K562 (cell line): ENCODE results near the gene ACTL9. TPM values are rescaled to one million over a fixed set of nuclear protein-coding genes. Genes with fewer than 3 reads are reported as not detected.

Source experiments
- ATAC-seq: fragments of 200-7000 bp; cut with Tn5 transposase; 3 replicates; pipeline ENCODE4 v1.9.1; 2020; ENCODE audit warnings: moderate library complexity
- BruUV-seq: library from RNA; stranded (reverse); fragments of 400-500 nt; replicated peaks from 2 replicates; lab custom pipeline; 2021; lab: Mats Ljungman, UMichigan
- CTCF ChIA-PET: fragments of 300-600 bp; formaldehyde crosslinking; extraction: SDS; loops from one replicate; lab custom pipeline; 2021; ENCODE audit warnings: low intra/inter-chr PET ratio; lab: Yijun Ruan, JAX
- POLR2A ChIA-PET: fragments of 300-600, 350-650 bp; sonication (Branson Sonifier 250); formaldehyde crosslinking; extraction: SDS; loops from one replicate; lab custom pipeline; 2021; ENCODE audit warnings: antibody characterized with exemption, inconsistent platforms; lab: Yijun Ruan, JAX
- DNase-seq, 4 experiments: peaks; one replicate each; pipeline versions ENCODE4 v3.0.0 to v3.0.0-alpha.2; 2011 to 2018; ENCODE audit warnings: low spot score in 3 of 4, mixed read lengths in 3 of 4; ENCODE audit errors: extremely low read depth in 1 of 4
- FAIRE-seq: peaks from 2 replicates; lab custom pipeline; 2011; peaks lifted over from hg19 to GRCh38; lab: Jason Lieb, UNC
- H2AFZ ChIP-seq: 2 replicates; pipeline ENCODE4 v1.6.0; 2011; ENCODE audit warnings: low read depth, low read length, control low read depth, inconsistent platforms
- H3K27ac ChIP-seq: fragments of 200-600 bp; 3 replicates; pipeline ENCODE4 v1.8.0; 2011; ENCODE audit warnings: low read depth, mild to moderate bottlenecking, control low read depth, inconsistent platforms, low read length, moderate library complexity, mixed read lengths; ENCODE audit errors: extremely low read depth
- H3K27me3 ChIP-seq, 2 experiments: fragments of 300-600 bp in 1 of 2; 2 replicates in 1 of 2; 3 replicates in 1 of 2; pipeline versions ENCODE4 v1.6.0 to v1.8.0; 2011; ENCODE audit warnings: inconsistent platforms in 2 of 2, low read length in 2 of 2, mild to moderate bottlenecking in 1 of 2, mixed read lengths in 1 of 2, moderate library complexity in 1 of 2; ENCODE audit not compliant: control insufficient read depth in 2 of 2, insufficient read depth in 2 of 2
- H3K36me3 ChIP-seq: fragments of 300-600 bp; 3 replicates; pipeline ENCODE4 v1.8.0; 2011; ENCODE audit warnings: mild to moderate bottlenecking, low read length, inconsistent platforms; ENCODE audit not compliant: control insufficient read depth, insufficient read depth
- H3K4me1 ChIP-seq, 2 experiments: fragments of 200-600 bp in 1 of 2; replicated peaks in 1 of 2; 2 replicates in 1 of 2; 3 replicates in 1 of 2; pipeline versions ENCODE4 v1.5.1 to v1.8.0; 2011; ENCODE audit warnings: inconsistent platforms in 2 of 2, low read length in 2 of 2, mild to moderate bottlenecking in 1 of 2, mixed read lengths in 1 of 2, moderate library complexity in 1 of 2; ENCODE audit not compliant: control insufficient read depth in 2 of 2, insufficient read depth in 2 of 2
- H3K4me2 ChIP-seq: 2 replicates; pipeline ENCODE4 v1.6.1; 2011; ENCODE audit warnings: low read length, control low read depth, inconsistent platforms, mixed read lengths; ENCODE audit not compliant: insufficient read depth
- H3K4me3 ChIP-seq: fragments of 200-600 bp; sonication (generic), shearing (Covaris generic); 2 replicates; pipeline ENCODE4 v1.5.1; 2016; ENCODE audit warnings: control low read depth, inconsistent platforms
- H3K79me2 ChIP-seq: fragments of 200-600 bp; 3 replicates; pipeline ENCODE4 v1.8.0; 2011; ENCODE audit warnings: low read length, inconsistent platforms; ENCODE audit not compliant: control insufficient read depth, insufficient read depth
- H3K9ac ChIP-seq, 2 experiments: 2 replicates each; pipeline versions ENCODE4 v1.6.0 to v1.6.1; 2011; ENCODE audit warnings: low read depth in 2 of 2, low read length in 2 of 2, control low read depth in 1 of 2, inconsistent platforms in 1 of 2, mild to moderate bottlenecking in 1 of 2, mixed read lengths in 1 of 2; ENCODE audit not compliant: insufficient read depth in 1 of 2
- H3K9me1 ChIP-seq: one replicate; pipeline ENCODE4 v1.6.0; 2011; ENCODE audit warnings: inconsistent platforms, mild to moderate bottlenecking, low read length, moderate library complexity; ENCODE audit not compliant: control insufficient read depth, insufficient read depth
- H3K9me3 ChIP-seq: replicated peaks from 2 replicates; pipeline ENCODE4 v1.5.1; 2011; ENCODE audit warnings: low read depth, low read length, inconsistent platforms; ENCODE audit not compliant: control insufficient read depth, insufficient read depth
- H4K20me1 ChIP-seq: replicated peaks from 2 replicates; pipeline ENCODE4 v1.6.1; 2011; ENCODE audit warnings: low read length, inconsistent platforms, mixed read lengths; ENCODE audit not compliant: control insufficient read depth, insufficient read depth
- AFF1 ChIP-seq, 2 experiments: fragments of 450-650 bp; IDR thresholded peaks; 2 replicates each; pipeline ENCODE4 v1.6.1; 2018; ENCODE audit warnings: mild to moderate bottlenecking in 2 of 2, low read depth in 1 of 2; ENCODE audit not compliant: partially characterized antibody in 2 of 2
- DACH1 ChIP-seq: fragments of 450-650 bp; IDR thresholded peaks from 2 replicates; pipeline ENCODE4 v1.6.1; 2018; ENCODE audit not compliant: partially characterized antibody
- E2F4 ChIP-seq: sonication (generic); formaldehyde crosslinking; IDR thresholded peaks from 2 replicates; pipeline ENCODE4 v1.8.0; 2022; ENCODE audit warnings: mild to moderate bottlenecking, low read depth, missing genetic modification reagents
- GTF3C2 ChIP-seq: IDR thresholded peaks from 3 replicates; pipeline ENCODE4 v1.6.1; 2011; ENCODE audit warnings: borderline replicate concordance, mild to moderate bottlenecking, moderate library complexity; ENCODE audit not compliant: insufficient read length; ENCODE audit errors: extremely low read depth
- HNRNPLL ChIP-seq: fragments of 200-400 bp; formaldehyde crosslinking; IDR thresholded peaks from 2 replicates; pipeline ENCODE4 v1.6.1; 2017; ENCODE audit warnings: low read length, low read depth, mild to moderate bottlenecking; ENCODE audit not compliant: poor library complexity, severe bottlenecking
- MAFF ChIP-seq: IDR thresholded peaks from 2 replicates; pipeline ENCODE4 v1.6.1; 2012; ENCODE audit warnings: low read length, improper control_type of control experiment
- MAZ ChIP-seq, 2 experiments: fragments of 450-650 bp in 1 of 2; sonication (generic) in 1 of 2; formaldehyde crosslinking; IDR thresholded peaks in 1 of 2; conservative IDR thresholded peaks in 1 of 2; 2 replicates each; pipeline versions ENCODE4 v1.4.0 to v1.5.0; 2020; ENCODE audit warnings: mild to moderate bottlenecking in 1 of 2, missing genetic modification reagents in 1 of 2
- MCM3 ChIP-seq: fragments of 450-650 bp; IDR thresholded peaks from 2 replicates; pipeline ENCODE4 v1.6.1; 2016
- ZNF232 ChIP-seq: sonication (generic); formaldehyde crosslinking; IDR thresholded peaks from 2 replicates; pipeline ENCODE4 v1.8.0; 2022; ENCODE audit warnings: mild to moderate bottlenecking, missing genetic modification reagents
- ZNF764 ChIP-seq: fragments of 250-450 bp; sonication (Bioruptor Pico); IDR thresholded peaks from 2 replicates; pipeline ENCODE4 v1.4.0; 2020; ENCODE audit warnings: low read depth, mild to moderate bottlenecking, moderate library complexity
- WGBS: fragments of 100-300 bp; shearing (Covaris generic); methylation state at CpG from one replicate; pipeline ENCODE4 v1.1.6; 2016; ENCODE audit warnings: low coverage, mixed read lengths; ENCODE audit not compliant: insufficient coverage; ENCODE audit errors: missing lambda C conversion rate; 5-methylcytosine and 5-hydroxymethylcytosine counted together
- in situ Hi-C: fragments of 300-500 bp; cut with MboI; formaldehyde crosslinking; loops from 4 replicates; pipeline ENCODE4 v1.15.0; 2018; ENCODE audit warnings: inconsistent platforms, mixed read lengths
- intact Hi-C: fragments of 100-400 bp; cut with micrococcal nuclease; formaldehyde crosslinking; loops from 2 replicates; pipeline ENCODE4 v1.14.2; 2022
- polyA plus RNA-seq, 8 experiments: library from polyadenylated mRNA; depleted of rRNA in 4 of 8; stranded (reverse) in 5 of 8; unstranded in 3 of 8; fragments of >200 nt; fragmentation: Nextera tagmentation in 2 of 8; fragmentation: Illumina TruSeq in 1 of 8; extraction: Ambion mirVana in 2 of 8; extraction: Trizol in 1 of 8; gene quantifications; 2 replicates each; pipeline versions ENCODE4 v1.2.1 to v1.2.3, GENCODE V29; 2011 to 2014; ENCODE audit warnings: inconsistent platforms in 1 of 8, missing spikeins in 1 of 8
- total RNA-seq, 7 experiments: library from RNA; depleted of rRNA in 6 of 7; stranded (reverse); fragments of >200 nt in 6 of 7; fragmentation: Illumina TruSeq in 2 of 7; extraction: Trizol in 2 of 7; gene quantifications; 2 replicates each; pipeline versions ENCODE4 v1.2.1 to v1.2.3, GENCODE V29; 2011 to 2021; ENCODE audit warnings: low replicate concordance in 1 of 7
- TF ChIP-seq, protein P1 (sequence below): fragments of 250-450 bp; sonication (Bioruptor Pico); IDR thresholded peaks from 2 replicates; pipeline ENCODE4 v1.4.0; 2020

ACTL9 gene
- total and polyA plus RNA-seq, 9 of the 15 experiments (the other 6 are each of a cell fraction or from before 2014, with no cell fraction given), result not detected

- Histone ChIP-seq H3K9me3 (no peaks in the 10 kb centered on the region), H4K20me1 (no peaks in the 10 kb centered on the region), H3K27me3 (peaks cover 0 to 10% of the 10 kb centered on the region in 2 experiments; a peak in 1 of 5 replicates), H3K9ac (no peak overlapping the region), H3K36me3 (no peaks in the 10 kb centered on the region), H3K79me2 (no peaks in the 10 kb centered on the region), H3K27ac (no peak overlapping the region), H3K4me3 (no peak overlapping the region), H3K4me1 (no peaks in the 10 kb centered on the region), H2AFZ (no peak overlapping the region), H3K9me1 (no peaks in the 10 kb centered on the region), H3K4me2 (no peak overlapping the region)
- ChIA-PET POLR2A (no interaction called here), CTCF (no interaction called here)
- intact Hi-C loops (no loop called here), in situ Hi-C loops (loop anchor here (10.0 kb wide), 1 partner anchor 53 kb away; no protein-coding TSS in a partner anchor)
- ATAC-seq, result peak; percentile 69
- WGBS, result 4% methylated on average over 19 of the region's 19 CpGs
- peak in 2 of 4 experiments; percentile 31 to 32 for DNase-seq
- BruUV-seq, result no TSS peak
- FAIRE-seq, result no peak
- TF ChIP-seq MAFF (0 out of 2 replicates have a peak, but pooled peaks have one; percentile 6), GTF3C2 (no peak), E2F4 (CRISPR knock-in tag) (no peak), MAZ (CRISPR knock-in tag; conservative IDR thresholded peaks at IDR 0.05 in 1 of 2, IDR thresholded peaks at IDR 0.05 in 1 of 2) (no peak), ZNF764 (CRISPR knock-in tag) (no peak), DACH1 (no peak), HNRNPLL (no peak), MCM3 (no peak), AFF1 (IDR thresholded peaks at IDR 0.05; ENCODE audit: low read depth in 1 of 2, partially characterized antibody in 2 of 2) (peak in 1 of 2 experiments; percentile 55), ZNF232 (CRISPR knock-in tag) (peak; percentile 40; the same call in 1 of the 2 replicates)
- TF ChIP-seq, protein P1, sequence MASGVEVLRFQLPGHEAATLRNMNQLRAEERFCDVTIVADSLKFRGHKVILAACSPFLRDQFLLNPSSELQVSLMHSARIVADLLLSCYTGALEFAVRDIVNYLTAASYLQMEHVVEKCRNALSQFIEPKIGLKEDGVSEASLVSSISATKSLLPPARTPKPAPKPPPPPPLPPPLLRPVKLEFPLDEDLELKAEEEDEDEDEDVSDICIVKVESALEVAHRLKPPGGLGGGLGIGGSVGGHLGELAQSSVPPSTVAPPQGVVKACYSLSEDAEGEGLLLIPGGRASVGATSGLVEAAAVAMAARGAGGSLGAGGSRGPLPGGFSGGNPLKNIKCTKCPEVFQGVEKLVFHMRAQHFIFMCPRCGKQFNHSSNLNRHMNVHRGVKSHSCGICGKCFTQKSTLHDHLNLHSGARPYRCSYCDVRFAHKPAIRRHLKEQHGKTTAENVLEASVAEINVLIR (CRISPR knock-in tag), result no peak
These were observed 33.0 kb upstream of the ACTL9 start for GRCh38 chr19:8731428-8732169.
